ENCODE data around the gene ATG10. TPM values are rescaled to one million over a fixed set of nuclear protein-coding genes. Genes with fewer than 3 reads are reported as not detected.
"Not testable (repeated sequence)": the region's sequence is repeated elsewhere in the genome, so short reads cannot be mapped to it uniquely, and the experiment has no call there.

Gene ATG10
- total and polyA plus RNA-seq, 8 donors, result 6.4 to 15.7 (median 11.1) TPM

DNA sequence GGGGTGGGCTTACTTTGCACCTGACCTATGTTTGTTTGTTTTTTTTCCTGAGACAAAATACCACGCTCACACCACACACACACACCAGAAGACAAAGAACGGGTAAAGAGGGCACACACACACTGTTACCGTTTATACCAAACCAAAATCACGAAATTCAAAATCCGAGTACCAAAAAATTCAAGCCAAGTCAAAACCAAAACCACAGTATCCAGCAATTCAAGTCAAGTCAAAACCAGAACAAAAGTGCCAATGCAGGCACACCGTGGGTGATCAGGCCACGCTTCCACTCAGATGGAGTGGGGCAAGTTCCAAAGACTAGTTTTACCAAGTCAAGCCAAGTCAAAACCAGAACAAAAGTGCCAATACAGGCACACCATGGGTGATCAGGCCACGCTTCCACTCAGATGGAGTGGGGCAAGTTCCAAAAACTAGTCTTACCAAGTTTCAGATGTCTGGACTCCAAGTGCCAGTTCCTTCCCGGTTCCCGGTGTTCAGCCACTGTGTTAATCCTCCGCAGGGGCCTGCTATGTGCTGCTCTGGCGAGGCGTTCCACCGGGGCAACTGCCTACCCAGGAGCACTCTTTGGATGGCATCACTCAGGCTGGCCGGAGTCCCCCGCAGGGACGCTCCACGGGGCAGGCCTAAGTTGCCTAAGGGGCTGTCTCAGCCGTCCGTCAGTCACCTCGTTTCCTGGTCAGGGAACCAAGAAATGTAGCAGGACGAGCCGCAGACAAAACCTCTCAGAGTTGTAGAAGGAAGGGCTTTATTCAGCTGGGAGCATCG is 300.9 kb downstream of the ATG10 start:
- not testable (repeated sequence) for H3K27ac ChIP-seq

DNA sequence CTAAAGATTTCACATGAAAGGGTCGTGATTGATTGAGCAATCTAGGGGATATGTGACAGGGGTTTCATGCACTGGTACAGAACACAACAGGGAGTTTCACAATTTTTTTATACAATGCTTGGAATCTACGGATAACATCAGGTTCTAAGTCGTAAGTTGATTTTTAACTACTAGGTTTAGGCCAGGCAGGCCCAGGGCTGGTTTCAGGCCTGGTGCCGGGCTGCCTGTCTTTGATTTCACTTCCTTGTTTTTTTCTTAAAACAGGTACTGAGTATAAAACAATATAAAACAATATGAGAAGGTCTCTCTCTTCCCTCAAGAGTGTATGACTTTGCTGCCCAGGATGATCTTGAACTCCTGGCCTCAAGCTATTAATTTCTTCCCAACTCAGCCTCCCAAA is 301.6 kb downstream of the ATG10 start:
- Histone ChIP-seq H3K36me3 (peaks cover 0 to 49% of the 10 kb centered on the region in 2 donors), H3K4me1 (peaks cover 5 to 21% of the 10 kb centered on the region in 2 donors)
- H3K9me3 ChIP-seq; ATAC-seq; DNase-seq; intact Hi-C loops (cut with DNase I); H3K27me3 ChIP-seq; H3K27ac ChIP-seq; H3K4me3 ChIP-seq: not testable (repeated sequence)

More for the DNA sequence above, 300.9 kb downstream of the ATG10 start:
- peaks cover 5 to 21% of the 10 kb centered on the region in 2 donors for H3K4me1 ChIP-seq
- intact Hi-C loops (cut with DNase I); DNase-seq; H3K27me3 ChIP-seq; H3K4me3 ChIP-seq; ATAC-seq: not testable (repeated sequence)
- peaks cover 0 to 13% of the 10 kb centered on the region in 2 donors for H3K9me3 ChIP-seq
- H3K36me3 ChIP-seq, result peaks cover 0 to 49% of the 10 kb centered on the region in 2 donors

DNA sequence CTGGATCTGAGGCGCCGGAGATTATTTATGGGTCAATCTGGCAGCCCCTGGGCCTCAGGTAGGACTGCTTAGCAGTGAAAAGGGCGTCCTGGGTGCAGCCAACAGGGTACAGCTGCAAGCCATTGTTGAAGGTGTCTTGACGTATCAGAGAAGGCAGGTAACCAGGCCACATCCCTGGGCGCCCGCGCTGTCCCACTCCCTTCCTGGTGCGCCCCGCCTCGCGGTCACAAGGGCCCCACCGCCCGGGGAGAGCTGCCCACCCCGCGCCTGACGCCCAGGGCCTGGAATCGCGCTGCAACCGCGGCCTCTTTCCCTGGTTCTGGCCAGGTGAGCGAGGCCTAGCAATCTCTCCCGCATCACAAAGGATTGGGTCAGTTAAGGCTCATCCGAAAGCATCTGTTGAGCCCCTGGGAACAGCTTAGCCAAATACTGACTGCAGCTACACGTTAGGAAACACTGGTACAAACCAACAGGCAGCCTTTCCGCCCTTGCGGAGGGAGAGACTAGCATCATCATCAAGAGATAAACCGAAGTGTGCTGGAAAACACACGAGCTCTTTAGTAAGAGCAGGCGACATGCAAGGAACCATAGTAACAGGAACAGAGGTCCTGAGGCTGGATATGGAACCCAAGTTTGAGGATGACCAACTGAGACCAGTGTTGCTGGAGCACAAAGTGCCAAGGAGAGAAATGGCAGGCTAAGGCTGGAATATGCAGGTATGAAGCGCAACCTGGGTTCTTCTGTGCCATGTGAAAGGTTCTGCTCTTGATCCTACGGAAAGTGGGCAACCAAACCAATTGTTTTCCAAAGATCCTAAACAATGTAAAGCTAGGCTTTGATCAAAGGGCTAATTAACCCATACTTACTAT is 302.8 kb downstream of the ATG10 start:
- Histone ChIP-seq H3K9me3 (no peaks in the 10 kb centered on the region), H3K4me1 (peaks cover 5 to 21% of the 10 kb centered on the region in 2 donors), H3K27me3 (no peaks in the 10 kb centered on the region), H3K36me3 (peaks cover 0 to 49% of the 10 kb centered on the region in 2 donors), H3K4me3 (no peak overlapping the region), H3K27ac (no peak overlapping the region)
- TF ChIP-seq, protein P1, sequence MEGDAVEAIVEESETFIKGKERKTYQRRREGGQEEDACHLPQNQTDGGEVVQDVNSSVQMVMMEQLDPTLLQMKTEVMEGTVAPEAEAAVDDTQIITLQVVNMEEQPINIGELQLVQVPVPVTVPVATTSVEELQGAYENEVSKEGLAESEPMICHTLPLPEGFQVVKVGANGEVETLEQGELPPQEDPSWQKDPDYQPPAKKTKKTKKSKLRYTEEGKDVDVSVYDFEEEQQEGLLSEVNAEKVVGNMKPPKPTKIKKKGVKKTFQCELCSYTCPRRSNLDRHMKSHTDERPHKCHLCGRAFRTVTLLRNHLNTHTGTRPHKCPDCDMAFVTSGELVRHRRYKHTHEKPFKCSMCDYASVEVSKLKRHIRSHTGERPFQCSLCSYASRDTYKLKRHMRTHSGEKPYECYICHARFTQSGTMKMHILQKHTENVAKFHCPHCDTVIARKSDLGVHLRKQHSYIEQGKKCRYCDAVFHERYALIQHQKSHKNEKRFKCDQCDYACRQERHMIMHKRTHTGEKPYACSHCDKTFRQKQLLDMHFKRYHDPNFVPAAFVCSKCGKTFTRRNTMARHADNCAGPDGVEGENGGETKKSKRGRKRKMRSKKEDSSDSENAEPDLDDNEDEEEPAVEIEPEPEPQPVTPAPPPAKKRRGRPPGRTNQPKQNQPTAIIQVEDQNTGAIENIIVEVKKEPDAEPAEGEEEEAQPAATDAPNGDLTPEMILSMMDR (IDR thresholded peaks at IDR 0.05), result no peak
- ATAC-seq (no peak), DNase-seq (peak in 1 of 4 donors; percentile 76)
- intact Hi-C loops (cut with DNase I), result no loop called here

DNA sequence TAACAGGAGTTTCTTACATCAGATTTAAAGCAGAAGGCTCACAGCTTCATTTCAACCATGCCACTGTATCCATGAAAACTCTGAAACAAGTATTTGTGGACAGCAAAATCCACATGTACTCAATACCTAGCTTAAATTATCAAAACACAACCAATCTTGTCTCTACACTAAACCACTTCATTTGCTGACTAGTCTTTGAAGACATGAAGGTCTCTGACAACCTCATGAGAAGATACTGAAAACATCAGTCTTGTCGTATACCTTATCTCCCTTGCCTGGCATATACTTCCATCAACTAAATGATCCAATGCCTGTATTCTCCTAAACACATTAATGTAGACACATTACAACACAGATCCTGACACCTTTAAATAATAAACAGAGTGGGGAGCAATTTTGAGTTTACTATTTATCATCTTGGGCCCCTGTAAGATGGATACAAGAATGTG is 303.4 kb downstream of the ATG10 start:
- Histone ChIP-seq H3K36me3 (peaks cover 0 to 44% of the 10 kb centered on the region in 2 donors), H3K27ac (no peak overlapping the region), H3K4me1 (peaks cover 5 to 21% of the 10 kb centered on the region in 2 donors), H3K4me3 (no peak overlapping the region), H3K9me3 (no peaks in the 10 kb centered on the region), H3K27me3 (no peaks in the 10 kb centered on the region)
- DNase-seq, result no peak
- intact Hi-C loops (cut with DNase I), result no loop called here
- TF ChIP-seq, protein P1 (IDR thresholded peaks at IDR 0.05), result no peak
- ATAC-seq, result no peak

DNA sequence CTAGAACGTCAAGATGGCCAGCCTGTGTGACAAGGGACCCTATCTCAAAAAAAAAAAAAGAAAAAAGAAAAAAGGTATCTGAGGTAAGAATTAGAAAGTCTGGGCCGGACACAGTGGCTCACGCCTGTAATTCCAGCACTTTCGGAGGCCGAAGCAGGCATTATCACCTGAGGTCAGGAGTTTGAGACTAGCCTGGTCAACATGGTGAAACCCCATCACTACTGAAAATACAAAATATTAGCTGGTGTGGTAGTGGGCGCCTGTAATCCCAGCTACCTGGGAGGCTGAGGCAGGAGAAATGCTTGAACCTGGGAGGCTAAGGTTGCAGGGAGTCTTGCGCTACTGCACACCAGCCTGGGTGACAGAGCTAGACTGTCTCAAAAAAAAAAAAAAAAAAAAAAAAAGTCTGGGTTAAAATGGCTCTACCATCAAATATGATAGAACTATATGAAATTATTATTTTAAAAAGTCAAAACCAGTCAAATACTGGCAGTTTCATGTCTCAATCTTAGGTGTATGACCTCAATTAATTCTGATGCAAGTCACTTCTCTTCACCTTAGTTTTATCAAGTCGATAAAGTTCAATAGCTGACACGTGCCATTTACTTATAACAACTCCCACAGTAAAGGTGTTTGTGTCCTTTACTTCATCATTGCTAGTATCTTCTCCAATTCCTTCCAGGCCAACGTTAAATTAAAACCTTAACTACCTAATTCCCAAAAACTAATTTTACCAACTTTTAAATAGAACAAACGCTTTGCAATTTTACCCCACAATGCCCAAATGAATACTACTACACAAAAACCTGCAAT is 305.2 kb downstream of the ATG10 start:
- intact Hi-C loops (cut with DNase I), result no loop called here
- Histone ChIP-seq H3K9me3 (no peaks in the 10 kb centered on the region), H3K36me3 (peaks cover 0 to 44% of the 10 kb centered on the region in 2 donors), H3K4me1 (peaks cover 5 to 21% of the 10 kb centered on the region in 2 donors), H3K4me3 (peak overlapping the region; percentile 91 to 93), H3K27ac (no peak overlapping the region), H3K27me3 (no peaks in the 10 kb centered on the region)
- no peak for ATAC-seq
- TF ChIP-seq, protein P1 (IDR thresholded peaks at IDR 0.05), result no peak
- DNase-seq, result no peak

Measured in left lung (tissue), 10 donors.